GM21576 (cell line): Measurements from ENCODE around the gene ARHGAP26.
A peak's percentile ranks its signal among the peaks of the same experiment; 100 is the strongest.

Experiments
- ATAC-seq: cut with Tn5 transposase; IDR thresholded peaks from one replicate; pipeline ENCODE4 v1.9.1; 2021; ENCODE audit warnings: mild to moderate bottlenecking, moderate library complexity; ENCODE audit not compliant: unreplicated experiment

Gene ARHGAP26

DNA sequence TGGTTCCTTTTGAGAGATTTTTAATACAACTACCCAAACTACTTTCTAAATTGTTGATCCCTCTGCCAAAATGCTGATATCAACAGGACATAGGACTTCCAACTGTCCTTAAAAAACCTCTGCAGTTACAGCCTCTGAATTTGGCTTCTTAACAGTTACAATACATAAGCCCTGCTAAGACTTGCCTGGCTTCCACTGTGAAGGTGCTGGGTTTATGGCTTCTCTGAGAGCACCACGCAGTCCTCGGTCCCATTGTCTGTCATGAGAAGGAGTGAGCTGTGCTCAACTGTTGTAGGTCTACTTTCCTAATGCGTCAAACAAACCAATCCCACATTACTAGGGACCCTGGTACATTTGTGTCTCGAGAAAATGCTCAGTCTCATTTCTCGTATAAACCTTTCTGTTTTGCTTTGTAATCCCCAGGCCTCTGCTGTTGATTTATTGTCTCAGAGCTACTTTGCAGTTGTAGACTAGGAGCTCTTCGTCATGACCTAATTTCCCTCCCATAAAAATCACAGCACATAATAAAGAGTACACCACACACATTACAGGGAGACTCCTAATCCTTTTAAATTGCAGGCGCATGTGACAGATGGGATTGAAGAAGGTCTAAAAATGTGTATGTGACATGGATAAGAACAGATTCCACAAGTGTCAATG lies 358.4 kb downstream of the ARHGAP26 start:
- ATAC-seq = no peak

DNA sequence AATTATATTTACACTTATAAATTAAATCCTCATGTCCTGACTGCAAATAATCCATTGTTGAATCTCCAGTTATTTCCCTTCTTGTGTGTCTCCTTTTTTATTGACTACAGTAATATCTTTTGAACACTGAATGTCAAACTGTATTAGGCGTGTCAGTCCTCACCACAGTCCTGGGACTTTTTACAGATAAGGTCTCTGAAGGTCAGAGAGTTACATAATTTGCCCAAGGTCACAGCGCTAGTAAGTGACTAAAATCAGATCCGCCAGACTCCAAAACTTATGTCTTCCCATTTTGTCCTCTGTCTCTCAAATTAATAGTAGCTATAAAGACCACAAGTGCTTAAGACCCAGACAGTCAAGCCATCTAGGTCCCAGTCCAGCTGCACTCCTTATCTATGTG lies 359.0 kb downstream of the ARHGAP26 start:
- ATAC-seq = no peak

DNA sequence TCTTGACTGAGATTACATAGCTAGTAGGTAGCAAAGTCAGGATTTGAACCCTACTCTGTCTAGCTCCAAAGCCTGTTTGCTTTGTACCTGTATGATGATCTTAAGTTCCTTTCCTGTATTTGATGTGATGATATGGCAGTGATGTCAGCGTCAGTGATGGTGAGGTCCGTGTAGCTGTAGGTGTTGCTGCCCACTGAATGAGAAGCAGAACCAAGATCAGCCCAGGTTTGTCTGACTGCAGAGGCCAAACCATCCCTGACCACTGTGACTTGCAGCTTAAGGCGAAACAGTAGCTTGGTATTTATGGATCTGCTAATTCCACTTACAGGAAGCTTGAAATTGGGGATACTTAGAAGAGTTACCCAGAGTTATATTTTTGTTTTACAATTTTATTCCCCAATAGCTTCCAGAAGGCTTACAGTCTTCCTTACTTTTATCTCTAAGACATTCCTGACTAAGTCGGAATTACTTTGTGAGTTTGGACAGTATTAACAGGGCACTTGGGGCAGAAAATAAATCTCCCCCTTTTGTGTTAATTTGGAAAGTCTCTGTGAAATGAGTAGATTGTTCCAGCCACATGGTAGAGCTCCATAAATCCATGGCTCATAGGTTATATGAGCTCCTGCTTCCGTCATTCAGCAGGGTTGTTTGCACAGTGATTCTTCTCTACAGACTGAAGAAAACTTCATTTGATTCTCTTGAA lies 359.9 kb downstream of the ARHGAP26 start:
- no peak for ATAC-seq

DNA sequence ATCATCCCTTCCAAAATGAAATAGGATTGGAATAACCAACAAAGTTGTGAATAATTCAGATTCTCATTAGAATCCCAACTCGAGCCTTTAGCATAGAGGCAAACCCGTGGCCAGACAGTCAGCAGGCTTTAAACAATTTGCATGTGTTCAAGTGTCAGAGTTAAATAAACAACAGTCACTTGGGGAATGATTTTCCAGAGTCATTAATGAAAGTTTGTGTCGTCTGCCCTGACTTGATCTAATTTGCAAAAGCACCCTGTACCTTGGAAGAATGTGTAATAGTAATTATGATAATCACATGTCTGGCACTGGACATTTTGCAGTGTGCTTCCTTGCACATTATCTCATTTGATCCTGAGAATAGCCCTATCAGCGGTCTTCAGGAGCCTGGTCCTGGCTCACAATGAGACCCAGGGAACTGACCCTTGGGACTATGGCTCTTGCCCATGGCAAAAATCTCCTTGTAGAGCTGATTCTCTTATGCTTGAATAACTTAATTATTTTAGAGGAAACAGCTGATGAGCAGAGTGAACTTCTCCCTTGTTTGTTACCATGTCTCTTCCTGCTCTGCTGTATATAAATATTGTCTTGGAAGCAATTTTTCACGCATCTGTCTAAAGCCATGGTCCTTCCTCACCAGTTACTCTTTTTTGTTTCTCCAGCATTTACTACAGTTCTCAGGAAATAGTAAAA lies 360.6 kb downstream of the ARHGAP26 start:
- no peak for ATAC-seq

DNA sequence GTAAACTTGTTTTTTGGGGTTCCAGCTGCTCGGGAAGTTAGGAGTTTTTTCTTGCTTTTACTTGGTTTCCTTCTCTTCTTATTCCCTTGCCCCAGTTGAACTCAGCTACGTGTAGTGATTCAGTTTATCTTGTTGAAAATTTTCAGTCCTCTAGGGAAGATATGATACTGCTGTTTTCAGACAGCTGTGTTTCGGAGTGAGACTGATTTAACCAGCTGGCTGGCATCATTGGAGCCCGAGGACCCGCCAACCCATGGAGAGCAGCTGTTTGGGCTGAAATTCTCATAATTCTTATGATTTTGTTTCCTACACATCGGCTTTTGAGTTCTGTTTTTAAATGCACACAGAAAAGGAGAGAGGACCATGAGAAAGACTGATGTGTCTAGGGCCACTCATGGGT lies 361.8 kb downstream of the ARHGAP26 start:
- ATAC-seq = no peak

DNA sequence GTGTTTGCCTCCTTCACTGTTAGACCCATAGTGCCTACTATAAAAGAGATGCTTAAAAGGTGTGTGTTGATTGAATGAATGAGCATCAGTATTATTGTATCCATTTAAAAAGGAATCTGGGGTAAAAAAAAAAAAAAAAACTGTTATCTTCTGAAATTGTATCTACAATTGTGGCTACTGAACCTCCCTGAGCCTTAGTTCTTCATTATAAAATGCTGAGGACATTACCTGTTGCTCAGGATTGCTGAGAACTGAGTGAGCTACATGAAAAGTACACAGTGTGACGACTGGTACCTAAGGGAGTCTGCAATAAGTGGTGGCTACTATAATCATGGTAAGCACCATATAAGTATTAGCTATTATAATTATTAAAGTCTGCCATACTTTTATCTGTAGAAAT lies 362.6 kb downstream of the ARHGAP26 start:
- no peak for ATAC-seq

DNA sequence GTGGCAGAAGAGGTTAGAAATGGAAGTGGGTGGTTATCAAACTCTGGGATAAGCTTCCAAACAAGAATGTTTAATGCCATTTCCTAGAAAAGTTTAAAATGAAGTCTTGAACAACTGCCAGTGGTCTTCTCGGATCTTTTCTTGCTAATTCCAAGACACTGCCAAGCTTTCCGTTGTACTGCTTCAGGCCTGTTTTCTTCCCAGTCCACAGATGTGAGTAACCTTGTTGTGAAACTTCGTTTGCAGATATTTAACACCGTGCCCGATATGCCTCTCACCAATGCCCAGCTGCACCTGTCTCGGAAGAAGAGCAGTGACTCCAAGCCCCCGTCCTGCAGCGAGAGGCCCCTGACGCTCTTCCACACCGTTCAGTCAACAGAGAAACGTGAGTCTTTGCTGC lies 363.5 kb downstream of the ARHGAP26 start:
- no peak for ATAC-seq

DNA sequence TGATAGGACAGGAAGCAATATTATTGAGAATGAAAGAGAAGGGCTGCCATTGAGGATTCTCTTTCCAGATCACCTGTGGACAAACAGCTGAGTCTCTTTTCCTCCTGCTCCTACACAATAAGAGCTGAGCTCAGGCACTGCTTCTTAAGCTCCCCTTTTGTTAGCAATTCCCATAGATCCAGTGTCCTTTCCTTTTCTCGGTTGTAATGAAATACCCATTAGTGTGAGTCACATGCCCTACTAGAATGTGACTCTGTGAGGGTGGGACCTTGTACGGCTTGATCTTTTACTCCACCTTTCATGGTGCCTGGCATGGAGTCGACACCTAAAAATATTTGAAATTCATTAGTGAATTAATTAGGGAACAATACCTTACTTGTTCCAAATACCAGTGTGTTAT lies 364.1 kb downstream of the ARHGAP26 start:
- no peak for ATAC-seq

DNA sequence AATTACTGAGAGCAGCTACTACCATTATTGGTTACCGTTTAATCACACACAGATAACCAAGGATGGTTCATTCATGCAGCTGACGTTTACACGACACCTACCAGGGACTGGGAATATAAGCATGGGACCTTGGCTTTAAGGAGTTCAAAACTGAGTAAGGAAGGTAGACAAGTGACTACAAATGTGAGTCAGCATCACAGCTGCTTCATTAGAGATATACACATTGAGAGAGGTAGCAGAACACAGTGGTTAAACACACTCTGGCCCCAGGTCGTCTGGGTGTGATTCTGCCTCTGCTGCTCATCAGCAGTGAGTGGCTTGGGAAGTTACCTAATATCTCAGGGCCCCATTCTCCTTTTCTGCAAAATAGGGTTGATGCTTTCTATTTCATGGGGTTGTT lies 364.7 kb downstream of the ARHGAP26 start:
- ATAC-seq = peak; percentile 73

DNA sequence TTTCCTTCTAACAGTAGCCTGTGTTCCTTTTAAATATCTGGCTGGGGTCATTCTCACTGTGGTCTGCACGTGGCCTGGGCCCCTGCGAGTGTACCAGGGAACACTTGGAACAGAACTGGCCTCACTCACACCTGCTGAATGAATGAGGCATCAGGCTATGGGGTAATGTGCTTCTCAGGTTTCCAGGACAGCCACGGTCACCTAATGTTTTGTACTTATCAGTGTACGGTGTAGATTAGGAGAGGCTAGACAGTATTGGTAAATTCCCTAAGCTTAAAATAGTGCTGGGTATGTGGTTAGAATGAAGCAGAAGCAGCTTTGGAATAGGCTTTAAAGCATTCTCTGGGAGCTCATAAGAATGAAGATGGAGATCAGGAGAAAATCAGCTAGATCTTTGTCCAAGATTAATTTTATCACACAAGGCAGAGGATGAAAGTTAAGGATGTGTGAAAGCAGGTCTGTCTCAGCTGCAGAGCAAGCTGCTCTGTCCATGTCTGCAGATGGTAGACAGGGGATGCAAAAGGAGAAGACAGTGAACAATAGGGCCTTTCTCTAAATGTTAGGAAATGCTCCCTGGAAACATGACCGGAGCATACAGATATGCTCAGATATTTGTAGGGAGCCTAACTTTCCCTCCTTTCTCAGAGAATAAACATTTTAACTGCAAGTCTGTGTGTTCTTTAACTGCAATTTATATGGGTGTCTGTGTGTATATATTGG lies 365.8 kb downstream of the ARHGAP26 start:
- no peak for ATAC-seq

DNA sequence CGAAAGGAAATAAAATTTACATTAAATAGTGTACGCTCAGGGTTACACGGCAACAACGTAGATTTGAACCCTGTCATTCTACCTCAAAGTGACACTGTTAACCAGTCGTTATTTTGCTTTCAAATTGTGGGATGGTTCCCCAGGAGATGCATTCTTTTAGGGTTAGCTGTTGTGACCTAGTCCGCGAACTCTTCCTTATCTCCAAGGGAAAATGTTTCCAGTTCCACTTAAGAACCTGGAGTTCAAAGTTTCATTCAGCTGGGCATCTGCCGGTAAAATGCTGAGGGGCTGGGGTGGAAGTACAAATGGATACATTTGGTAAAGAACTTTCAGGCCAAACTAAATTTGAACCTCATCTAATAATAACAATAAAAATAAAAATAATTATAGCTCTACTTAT lies 368.7 kb downstream of the ARHGAP26 start:
- no peak for ATAC-seq

DNA sequence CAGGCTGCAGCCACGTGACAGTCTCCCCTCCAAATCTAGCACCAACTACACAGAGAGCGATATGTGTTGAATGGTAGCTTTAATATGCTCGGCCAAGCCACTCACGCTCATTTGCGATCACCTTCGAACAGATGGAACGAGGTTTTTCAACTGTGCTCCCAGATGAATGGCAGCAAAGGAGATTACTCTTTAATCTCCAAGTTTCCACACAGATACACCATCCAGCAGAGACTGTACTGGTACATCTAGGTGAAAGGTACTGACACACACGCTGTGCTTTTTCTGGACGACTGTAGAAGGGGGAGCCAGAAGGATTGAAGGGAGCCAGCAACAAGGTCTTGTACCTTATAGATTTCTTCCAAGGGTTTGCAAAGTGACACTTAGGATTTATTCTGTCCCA lies 369.4 kb downstream of the ARHGAP26 start:
- no peak for ATAC-seq

DNA sequence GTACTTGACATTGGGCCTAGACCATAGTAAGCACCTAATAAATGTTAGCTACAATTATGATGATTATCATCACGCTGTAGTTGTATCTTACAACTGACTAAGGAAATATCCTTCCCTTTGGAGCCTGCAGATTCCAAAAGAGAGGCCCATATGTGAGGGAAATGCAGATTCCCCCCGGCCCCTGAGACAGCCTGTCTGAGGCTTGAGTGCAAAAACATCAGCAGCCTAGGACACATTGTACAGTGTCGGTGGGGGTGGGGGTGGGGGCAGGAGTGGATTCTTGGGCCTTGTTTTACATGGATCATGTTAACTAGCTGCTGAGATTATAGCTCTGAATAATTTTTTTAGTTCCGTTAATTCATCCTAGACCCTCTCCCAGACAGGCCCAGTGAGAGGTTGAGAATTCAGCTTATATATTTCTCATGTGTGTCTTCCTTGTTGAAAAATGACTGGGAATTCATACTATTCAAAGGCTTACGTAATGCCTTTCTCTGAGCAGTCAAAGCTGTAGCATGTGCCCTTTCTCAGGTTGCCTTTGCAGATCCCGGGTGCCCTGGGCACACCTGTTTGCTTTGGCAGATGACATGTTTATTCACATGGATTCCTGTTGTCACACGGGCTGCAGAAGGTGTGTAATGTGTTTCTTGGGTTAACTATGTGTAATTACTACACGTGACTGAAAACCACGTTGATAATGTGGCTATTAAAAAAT lies 370.5 kb downstream of the ARHGAP26 start:
- ATAC-seq = no peak

DNA sequence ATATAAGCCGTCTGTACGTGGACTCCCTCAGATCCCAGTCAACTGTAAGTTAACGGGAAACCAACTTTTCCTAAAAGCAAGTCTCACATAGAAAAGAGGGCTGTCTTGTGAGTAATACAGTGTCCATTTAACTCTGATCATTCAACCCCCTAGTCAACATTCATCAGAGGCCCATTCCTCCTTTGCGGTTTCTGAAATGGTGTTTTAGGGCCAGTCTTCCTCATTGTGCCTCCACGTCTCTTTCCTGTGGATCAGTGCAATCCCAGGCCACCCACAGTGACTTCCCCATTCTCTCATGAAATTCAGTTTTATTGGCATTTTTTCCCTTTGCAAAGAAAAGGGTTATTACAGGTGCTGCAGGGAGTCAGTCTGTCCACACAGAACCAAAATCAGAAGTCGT lies 371.5 kb downstream of the ARHGAP26 start:
- no peak for ATAC-seq

DNA sequence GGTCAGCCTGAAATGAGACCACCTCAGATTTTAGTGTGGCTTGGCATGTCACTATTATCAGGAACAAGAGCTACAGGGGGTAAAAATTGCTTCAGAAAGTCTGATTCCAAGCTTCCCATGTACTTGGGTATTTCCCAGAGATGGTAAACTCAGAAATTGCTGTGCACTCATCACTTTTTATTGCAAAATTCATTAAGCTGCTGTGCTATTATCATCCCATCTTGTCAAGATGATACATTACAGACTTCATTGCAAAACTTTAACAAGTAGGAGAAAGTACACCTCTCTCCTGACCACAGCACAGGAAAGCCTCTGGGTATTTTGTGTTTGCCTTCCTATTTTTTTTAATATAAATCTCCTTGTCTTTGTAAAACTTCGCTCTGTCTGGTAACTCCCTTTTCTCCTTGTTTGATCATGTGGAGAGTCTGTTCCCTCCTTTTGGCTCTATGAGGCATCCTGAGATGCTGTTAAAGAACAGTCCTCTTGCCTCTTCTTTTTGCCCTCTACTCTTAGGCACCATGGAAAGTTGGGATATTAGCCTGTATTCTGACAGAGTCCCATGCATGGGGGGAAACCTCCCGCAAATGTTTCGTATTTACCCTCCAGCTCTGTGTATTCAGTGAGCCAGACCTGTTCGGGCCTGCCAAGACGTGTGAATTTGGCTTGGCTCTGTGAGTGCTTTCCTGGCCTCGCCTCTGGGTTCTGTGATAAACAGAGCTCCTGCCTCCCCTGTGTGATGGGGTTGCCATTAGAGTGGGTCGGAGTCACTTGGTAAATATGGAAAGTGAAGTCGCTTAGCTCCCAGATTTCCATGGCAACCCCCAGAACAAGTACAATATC lies 372.6 kb downstream of the ARHGAP26 start:
- no peak for ATAC-seq

DNA sequence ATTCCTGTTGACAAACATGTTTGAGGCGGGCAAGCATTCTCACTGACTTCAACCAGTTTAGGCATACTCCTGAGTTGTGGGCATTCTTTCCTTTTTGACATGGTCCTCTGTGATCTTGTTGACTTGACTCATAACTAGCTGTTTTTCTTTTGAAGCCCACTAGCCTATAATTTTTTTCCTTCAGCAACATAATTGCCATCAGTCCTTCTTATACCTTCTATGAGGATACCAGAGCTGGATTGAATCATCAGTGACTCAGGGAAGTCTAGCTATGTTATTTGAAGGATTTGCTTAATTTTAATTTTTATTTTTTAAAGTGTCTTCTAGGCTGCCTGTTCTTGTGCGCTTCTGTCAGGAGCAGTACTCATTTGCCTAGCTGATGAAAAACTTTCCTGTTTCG lies 373.8 kb downstream of the ARHGAP26 start:
- ATAC-seq = no peak

DNA sequence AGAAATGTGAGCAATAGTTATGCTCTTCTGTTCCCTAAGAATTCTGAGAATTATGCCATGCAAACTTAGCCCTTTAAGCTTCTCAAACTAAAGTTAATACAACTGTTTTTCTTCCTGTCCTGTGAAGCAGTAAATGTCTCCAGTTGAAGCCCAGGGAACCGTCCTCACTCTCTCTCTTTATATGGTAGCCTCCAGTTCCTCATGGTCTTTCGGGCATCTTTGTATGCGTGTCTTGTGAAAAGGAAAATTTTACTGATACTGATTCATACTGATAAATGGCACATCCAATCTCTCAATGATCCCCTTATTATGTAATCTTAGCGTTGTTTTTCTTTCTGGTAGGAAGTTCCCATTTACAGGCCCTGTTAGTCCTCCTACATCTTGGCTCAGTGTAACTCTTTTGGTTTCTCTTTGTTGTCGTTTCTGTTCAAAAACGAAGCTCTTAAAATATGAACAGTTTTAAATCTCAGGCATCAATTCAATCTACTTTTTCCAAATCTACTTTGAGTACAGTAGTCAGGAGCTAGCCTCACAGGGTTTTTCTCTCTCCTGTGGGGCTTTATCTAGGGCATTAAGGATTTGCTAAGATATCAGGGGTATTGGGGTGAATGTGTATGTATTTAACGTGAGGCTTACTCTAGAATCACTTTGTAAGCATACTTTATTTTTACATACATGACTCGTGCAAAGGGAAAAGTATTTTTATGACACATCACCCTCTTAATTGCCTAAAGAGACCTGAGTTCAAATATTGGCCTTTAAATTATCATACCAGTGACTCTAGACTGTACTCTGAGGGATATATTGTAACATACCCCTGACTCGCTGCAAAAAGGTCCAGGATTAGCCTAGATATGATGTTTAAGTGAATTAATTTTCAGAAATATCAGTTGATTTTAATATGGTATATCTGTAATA lies 375.3 kb downstream of the ARHGAP26 start:
- ATAC-seq = no peak

DNA sequence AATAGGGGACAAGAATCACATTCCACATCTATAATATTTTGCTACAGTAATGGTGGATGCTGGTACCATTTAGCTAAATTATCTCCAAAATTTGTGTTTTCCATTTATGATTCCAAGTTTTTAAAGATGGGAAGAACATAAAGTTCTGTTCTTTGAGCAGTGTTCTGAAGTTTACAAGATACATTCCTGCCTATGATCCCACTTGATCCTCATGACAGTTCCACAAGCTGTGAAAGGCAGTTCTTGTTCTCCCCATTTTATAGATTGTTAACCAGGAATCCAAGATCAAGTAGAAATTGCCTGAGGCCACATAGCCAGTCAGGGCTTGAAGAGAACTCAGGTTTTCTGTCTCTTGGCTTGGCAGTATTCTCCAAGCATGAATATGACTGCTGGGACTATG lies 376.0 kb downstream of the ARHGAP26 start:
- ATAC-seq = no peak

DNA sequence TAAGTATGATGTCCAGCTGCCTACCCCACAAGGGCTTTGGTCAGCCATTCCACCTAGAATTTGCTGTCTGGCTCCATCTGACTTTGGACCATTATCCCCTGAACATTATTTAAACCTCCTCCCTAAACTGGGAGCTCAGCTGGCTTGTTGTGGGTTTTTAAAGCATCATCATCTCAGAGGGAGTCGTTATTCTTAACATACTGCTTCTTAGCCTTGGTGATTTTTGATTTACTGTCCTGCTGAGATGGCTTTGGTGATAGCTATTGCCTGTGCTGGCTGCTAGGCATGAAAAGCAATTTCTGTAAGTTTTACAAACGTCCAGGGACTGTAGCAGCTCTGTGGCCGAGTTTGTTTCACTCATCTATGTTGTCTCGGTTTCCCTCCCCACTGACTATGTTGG lies 377.2 kb downstream of the ARHGAP26 start:
- ATAC-seq = no peak
